H9 (cell line): ENCODE data around the gene TMEM51. TPM values are rescaled to one million over a fixed set of nuclear protein-coding genes. Genes with fewer than 3 reads are reported as not detected.

Source experiments
- DNase-seq: peaks from one replicate; pipeline ENCODE4 v3.0.0-alpha.2; 2017
- H2AFZ ChIP-seq: one replicate; pipeline ENCODE4 v1.6.1; 2013; ENCODE audit warnings: mild to moderate bottlenecking, low read length, control low read depth, moderate library complexity
- H2AK5ac ChIP-seq: 2 replicates; pipeline ENCODE4 v1.6.1; 2013; ENCODE audit warnings: low read length, control low read depth, mixed read lengths; ENCODE audit not compliant: insufficient read length
- H2BK120ac ChIP-seq: one replicate; pipeline ENCODE4 v1.6.1; 2013; ENCODE audit warnings: low read depth, mild to moderate bottlenecking, low read length, control low read depth, inconsistent platforms; ENCODE audit not compliant: poor library complexity, severe bottlenecking
- H2BK12ac ChIP-seq: 2 replicates; pipeline ENCODE4 v1.6.1; 2013; ENCODE audit warnings: low read length, control low read depth, mixed read lengths, low read depth; ENCODE audit not compliant: insufficient read length
- H2BK15ac ChIP-seq: 2 replicates; pipeline ENCODE4 v1.6.1; 2013; ENCODE audit warnings: low read depth, low read length, control low read depth
- H2BK20ac ChIP-seq: one replicate; pipeline ENCODE4 v1.6.1; 2013; ENCODE audit warnings: low read depth, mild to moderate bottlenecking, low read length, control low read depth, inconsistent platforms; ENCODE audit not compliant: poor library complexity, severe bottlenecking
- H2BK5ac ChIP-seq: 2 replicates; pipeline ENCODE4 v1.6.1; 2013; ENCODE audit warnings: low read length, control low read depth, mixed read lengths; ENCODE audit not compliant: insufficient read length
- H3K14ac ChIP-seq: 2 replicates; pipeline ENCODE4 v1.6.1; 2013; ENCODE audit warnings: low read length, control low read depth; ENCODE audit not compliant: insufficient read depth
- H3K18ac ChIP-seq: 2 replicates; pipeline ENCODE4 v1.6.1; 2013; ENCODE audit warnings: low read depth, mild to moderate bottlenecking, mixed read lengths, low read length, control low read depth; ENCODE audit not compliant: insufficient read length
- H3K23ac ChIP-seq: 2 replicates; pipeline ENCODE4 v1.6.1; 2013; ENCODE audit warnings: low read length, control low read depth, mixed read lengths, low read depth; ENCODE audit not compliant: insufficient read length
- H3K23me2 ChIP-seq: 2 replicates; pipeline ENCODE4 v1.6.1; 2013; ENCODE audit warnings: low read depth, mild to moderate bottlenecking, mixed read lengths, low read length, control low read depth; ENCODE audit not compliant: insufficient read length, poor library complexity, severe bottlenecking
- H3K27ac ChIP-seq: 2 replicates; pipeline ENCODE4 v1.5.1; 2013; ENCODE audit warnings: low read length, control low read depth, mixed read lengths, low read depth; ENCODE audit not compliant: insufficient read length
- H3K27me3 ChIP-seq: 2 replicates; pipeline ENCODE4 v1.6.1; 2013; ENCODE audit warnings: low read length, control low read depth, inconsistent platforms; ENCODE audit not compliant: insufficient read depth
- H3K4ac ChIP-seq: 2 replicates; pipeline ENCODE4 v1.6.1; 2013; ENCODE audit warnings: low read depth, mild to moderate bottlenecking, control low read depth, inconsistent platforms, low read length, moderate library complexity
- H3K4me1 ChIP-seq: 2 replicates; pipeline ENCODE4 v1.6.1; 2013; ENCODE audit warnings: low read length, control low read depth, inconsistent platforms; ENCODE audit not compliant: insufficient read depth
- H3K4me2 ChIP-seq: 2 replicates; pipeline ENCODE4 v1.6.1; 2013; ENCODE audit warnings: low read length, control low read depth, mixed read lengths; ENCODE audit not compliant: insufficient read length, insufficient read depth
- H3K56ac ChIP-seq: 2 replicates; pipeline ENCODE4 v1.6.1; 2013; ENCODE audit warnings: low read depth, mild to moderate bottlenecking, mixed read lengths, low read length, control low read depth; ENCODE audit not compliant: insufficient read length
- H3K79me1 ChIP-seq: 2 replicates; pipeline ENCODE4 v1.6.1; 2013; ENCODE audit warnings: low read depth, mild to moderate bottlenecking, moderate library complexity, low read length, control low read depth, inconsistent platforms; ENCODE audit not compliant: insufficient read depth, poor library complexity, severe bottlenecking
- H3K79me2 ChIP-seq: 2 replicates; pipeline ENCODE4 v1.6.1; 2013; ENCODE audit warnings: low read length, control low read depth, inconsistent platforms; ENCODE audit not compliant: insufficient read depth
- H3K9ac ChIP-seq: 2 replicates; pipeline ENCODE4 v1.6.1; 2013; ENCODE audit warnings: low read length, control low read depth, mixed read lengths; ENCODE audit not compliant: insufficient read length; ENCODE audit errors: extremely low read depth
- H3K9me3 ChIP-seq: one replicate; pipeline ENCODE4 v1.6.1; 2013; ENCODE audit warnings: low read depth, low read length, inconsistent platforms; ENCODE audit not compliant: control insufficient read depth
- H3T11ph ChIP-seq: one replicate; pipeline ENCODE4 v1.6.1; 2013; ENCODE audit warnings: mild to moderate bottlenecking, low read length, control low read depth, inconsistent platforms
- H4K20me1 ChIP-seq: one replicate; pipeline ENCODE4 v1.6.1; 2013; ENCODE audit not compliant: control insufficient read depth, insufficient read length, insufficient read depth
- H4K5ac ChIP-seq: 2 replicates; pipeline ENCODE4 v1.6.1; 2013; ENCODE audit warnings: low read depth, mild to moderate bottlenecking, mixed read lengths, low read length, control low read depth; ENCODE audit not compliant: insufficient read length
- H4K8ac ChIP-seq: replicated peaks from 2 replicates; pipeline ENCODE4 v1.6.1; 2013; ENCODE audit warnings: low read length, control low read depth, mixed read lengths, low read depth; ENCODE audit not compliant: insufficient read length
- H4K91ac ChIP-seq: 2 replicates; pipeline ENCODE4 v1.6.1; 2013; ENCODE audit warnings: low read depth, mild to moderate bottlenecking, moderate library complexity, mixed read lengths, low read length, control low read depth; ENCODE audit not compliant: insufficient read length
- H3K27ac Mint-ChIP-seq, 3 experiments: 2 replicates in 2 of 3; 3 replicates in 1 of 3; pipeline ENCODE4 v1.8.0; 2020 to 2021; ENCODE audit warnings: mixed read lengths in 3 of 3, mild to moderate bottlenecking in 1 of 3, moderate library complexity in 1 of 3
- H3K27me3 Mint-ChIP-seq: 2 replicates; pipeline ENCODE4 v1.8.0; 2021; ENCODE audit warnings: low read depth, mild to moderate bottlenecking, moderate library complexity, mixed read lengths
- H3K36me3 Mint-ChIP-seq, 3 experiments: 2 replicates in 2 of 3; 3 replicates in 1 of 3; pipeline ENCODE4 v1.8.0; 2020 to 2021; ENCODE audit warnings: low read depth in 3 of 3, mixed read lengths in 3 of 3; ENCODE audit not compliant: insufficient read depth in 1 of 3
- H3K4me1 Mint-ChIP-seq, 2 experiments: 2 replicates each; pipeline ENCODE4 v1.8.0; 2020; ENCODE audit warnings: mixed read lengths in 2 of 2
- H3K4me3 Mint-ChIP-seq, 2 experiments: 2 replicates in 1 of 2; 3 replicates in 1 of 2; pipeline ENCODE4 v1.8.0; 2020 to 2021; ENCODE audit warnings: mild to moderate bottlenecking in 2 of 2, mixed read lengths in 2 of 2, moderate library complexity in 1 of 2
- H3K9me3 Mint-ChIP-seq, 2 experiments: 2 replicates in 1 of 2; 3 replicates in 1 of 2; pipeline ENCODE4 v1.8.0; 2020; ENCODE audit warnings: mild to moderate bottlenecking in 2 of 2, mixed read lengths in 2 of 2, moderate library complexity in 1 of 2
- CTCF ChIP-seq: fragments of 200-600 bp; sonication (generic); conservative IDR thresholded peaks from 3 replicates; pipeline ENCODE4 v1.8.0; 2021; ENCODE audit warnings: antibody characterized with exemption, mild to moderate bottlenecking
- WGBS: extraction: QIAGEN DNeasy Blood & Tissue Kit; methylation state at CpG from one replicate; pipeline ENCODE4 v1.1.7; 2013; ENCODE audit warnings: missing lambda C conversion rate, low lambda C conversion rate, mixed read lengths; ENCODE audit not compliant: insufficient read length; ENCODE audit errors: extremely low coverage; 5-methylcytosine and 5-hydroxymethylcytosine counted together
- total RNA-seq: library from RNA; stranded (reverse); gene quantifications from 2 replicates; pipeline ENCODE4 v1.2.1, GENCODE V29; 2021

Gene TMEM51
- total RNA-seq, 1 experiment from 2014 or later = 4.6 TPM

- no peak overlapping the region for H3T11ph ChIP-seq
- Mint-ChIP-seq H3K36me3 (no peaks in the 10 kb centered on the region; a peak in 1 of 7 replicates), H3K27ac (peak overlapping the region in 1 of 3 experiments; percentile 94; a peak in 2 of 7 replicates), H3K4me3 (no peak overlapping the region), H3K27me3 (no peaks in the 10 kb centered on the region), H3K4me1 (peaks cover 34 to 46% of the 10 kb centered on the region in 2 experiments), H3K9me3 (no peaks in the 10 kb centered on the region; a peak in 1 of 5 replicates)
- H3K79me1 ChIP-seq = no peaks in the 10 kb centered on the region
- H2AFZ ChIP-seq = no peak overlapping the region
- no peak overlapping the region for H3K14ac ChIP-seq
- no CpG with 5 or more reads among the region's 13 CpGs for WGBS
- H4K8ac ChIP-seq = no peak overlapping the region
- H3K79me2 ChIP-seq = no peaks in the 10 kb centered on the region
- no peaks in the 10 kb centered on the region for H3K27me3 ChIP-seq
- no peak overlapping the region for H3K4me2 ChIP-seq
- no peak overlapping the region for H2BK20ac ChIP-seq
- no peaks in the 10 kb centered on the region for H3K9me3 ChIP-seq
- no peak overlapping the region for H3K18ac ChIP-seq
- no peak overlapping the region for H4K5ac ChIP-seq
- no peak overlapping the region for H3K23ac ChIP-seq
- H3K23me2 ChIP-seq = no peaks in the 10 kb centered on the region
- H3K56ac ChIP-seq = no peak overlapping the region
- H2BK120ac ChIP-seq = no peak overlapping the region
- H2BK12ac ChIP-seq = no peak overlapping the region
- TF ChIP-seq CTCF = no peak
- no peak overlapping the region for H2BK5ac ChIP-seq
- no peak overlapping the region for H2AK5ac ChIP-seq
- no peak overlapping the region for H4K91ac ChIP-seq
- H3K9ac ChIP-seq = no peak overlapping the region
- H3K27ac ChIP-seq = no peak overlapping the region
- H4K20me1 ChIP-seq = no peaks in the 10 kb centered on the region
- H2BK15ac ChIP-seq = no peak overlapping the region
- H3K4ac ChIP-seq = no peak overlapping the region
- H3K4me1 ChIP-seq = peaks cover 5% of the 10 kb centered on the region; the same call in 1 of the 2 replicates
- no peak for DNase-seq
These were observed 48.5 kb downstream of the TMEM51 start for GRCh38 chr1:15201849-15202551.
